Liver (tissue), 9 donors: ENCODE results near the gene GNB4. TPM values are rescaled to one million over a fixed set of nuclear protein-coding genes. Genes with fewer than 3 reads are reported as not detected.

Source experiments
- DNase-seq: peaks from one replicate; pipeline ENCODE4 v3.0.0-alpha.2; 2017; ENCODE audit warnings: low spot score
- H3K27ac ChIP-seq, 2 donors: one replicate each; pipeline ENCODE4 v1.7.0; 2013; ENCODE audit warnings: inconsistent platforms in 2 of 2, low read length in 2 of 2, control low read depth in 1 of 2, low read depth in 1 of 2, mild to moderate bottlenecking in 1 of 2
- H3K27me3 ChIP-seq, 4 donors: one replicate each; pipeline versions ENCODE4 v1.6.1 to v1.7.0; 2013; ENCODE audit warnings: low read length in 3 of 4, inconsistent platforms in 1 of 4, mild to moderate bottlenecking in 1 of 4, moderate library complexity in 1 of 4; ENCODE audit not compliant: control insufficient read depth in 4 of 4, insufficient read depth in 4 of 4
- H3K36me3 ChIP-seq, 4 donors: one replicate each; pipeline versions ENCODE4 v1.6.1 to v1.7.0; 2013; ENCODE audit warnings: low read length in 3 of 4, mild to moderate bottlenecking in 3 of 4, low read depth in 1 of 4, moderate library complexity in 1 of 4; ENCODE audit not compliant: control insufficient read depth in 4 of 4, insufficient read depth in 3 of 4
- H3K4me1 ChIP-seq, 4 donors: one replicate each; pipeline versions ENCODE4 v1.6.1 to v1.7.0; 2013; ENCODE audit warnings: low read length in 3 of 4, mild to moderate bottlenecking in 3 of 4, moderate library complexity in 1 of 4; ENCODE audit not compliant: control insufficient read depth in 4 of 4, insufficient read depth in 4 of 4
- H3K4me3 ChIP-seq, 3 donors: one replicate each; pipeline versions ENCODE4 v1.6.1 to v1.7.0; 2013; ENCODE audit warnings: low read length in 3 of 3, control low read depth in 1 of 3, low read depth in 1 of 3, mild to moderate bottlenecking in 1 of 3
- H3K9ac ChIP-seq, 2 donors: one replicate each; pipeline ENCODE4 v1.7.0; 2013; ENCODE audit warnings: low read length in 2 of 2, mild to moderate bottlenecking in 2 of 2, moderate library complexity in 2 of 2, control low read depth in 1 of 2, low read depth in 1 of 2
- H3K9me3 ChIP-seq, 4 donors: one replicate each; pipeline versions ENCODE4 v1.6.1 to v1.7.0; 2013; ENCODE audit warnings: low read length in 3 of 4; ENCODE audit not compliant: control insufficient read depth in 4 of 4
- EGR1 ChIP-seq, 2 donors: IDR thresholded peaks; 2 replicates each; pipeline ENCODE4 v1.6.1; 2016 to 2018; ENCODE audit warnings: antibody characterized with exemption in 2 of 2, low read depth in 2 of 2
- FOXA1 ChIP-seq: IDR thresholded peaks from 2 replicates; pipeline ENCODE4 v1.6.1; 2016; ENCODE audit warnings: antibody characterized with exemption
- FOXA2 ChIP-seq: IDR thresholded peaks from 2 replicates; pipeline ENCODE4 v1.6.1; 2016; ENCODE audit warnings: antibody characterized with exemption
- GABPA ChIP-seq, 2 donors: IDR thresholded peaks in 1 of 2; conservative IDR thresholded peaks in 1 of 2; 2 replicates each; pipeline ENCODE4 v1.6.1; 2016; ENCODE audit warnings: antibody characterized with exemption in 2 of 2, mild to moderate bottlenecking in 1 of 2, moderate library complexity in 1 of 2
- HNF4A ChIP-seq, 2 donors: conservative IDR thresholded peaks; 2 replicates each; pipeline ENCODE4 v1.6.1; 2016; ENCODE audit warnings: antibody characterized with exemption in 2 of 2, mild to moderate bottlenecking in 2 of 2
- HNF4G ChIP-seq: IDR thresholded peaks from 2 replicates; pipeline ENCODE4 v1.6.1; 2016; ENCODE audit warnings: antibody characterized with exemption
- JUND ChIP-seq, 2 donors: IDR thresholded peaks; 2 replicates each; pipeline ENCODE4 v1.6.1; 2016; ENCODE audit warnings: antibody characterized with exemption in 2 of 2
- MAX ChIP-seq: IDR thresholded peaks from 2 replicates; pipeline ENCODE4 v1.6.1; 2016; ENCODE audit warnings: antibody characterized with exemption
- NR2F2 ChIP-seq: IDR thresholded peaks from 2 replicates; pipeline ENCODE4 v1.6.1; 2016; ENCODE audit warnings: antibody characterized with exemption
- RAD21 ChIP-seq, 2 donors: IDR thresholded peaks; 2 replicates each; pipeline ENCODE4 v1.6.1; 2016; ENCODE audit warnings: antibody characterized with exemption in 2 of 2, mild to moderate bottlenecking in 2 of 2
- REST ChIP-seq: IDR thresholded peaks from 2 replicates; pipeline ENCODE4 v1.6.1; 2016; ENCODE audit warnings: antibody characterized with exemption, mild to moderate bottlenecking
- RXRA ChIP-seq, 2 donors: IDR thresholded peaks; 2 replicates each; pipeline ENCODE4 v1.6.1; 2017 to 2018; ENCODE audit warnings: antibody characterized with exemption in 2 of 2, mild to moderate bottlenecking in 1 of 2
- SP1 ChIP-seq: IDR thresholded peaks from 2 replicates; pipeline ENCODE4 v1.6.1; 2018; ENCODE audit warnings: antibody characterized with exemption, mild to moderate bottlenecking
- TAF1 ChIP-seq: conservative IDR thresholded peaks from 2 replicates; pipeline ENCODE4 v1.6.1; 2016; ENCODE audit warnings: antibody characterized with exemption, mild to moderate bottlenecking
- YY1 ChIP-seq: IDR thresholded peaks from 2 replicates; pipeline ENCODE4 v1.6.1; 2016; ENCODE audit warnings: antibody characterized with exemption, mild to moderate bottlenecking
- ZBTB33 ChIP-seq: IDR thresholded peaks from 2 replicates; pipeline ENCODE4 v1.6.1; 2016; ENCODE audit warnings: antibody characterized with exemption
- WGBS: extraction: QIAGEN DNeasy Blood & Tissue Kit; methylation state at CpG from one replicate; pipeline ENCODE4 v1.1.7; 2013; 5-methylcytosine and 5-hydroxymethylcytosine counted together
- polyA plus RNA-seq, 2 donors: library from polyadenylated mRNA; stranded (reverse) in 1 of 2; unstranded in 1 of 2; fragments of 200-250 nt in 1 of 2; fragments of >200 nt in 1 of 2; fragmentation: Nextera tagmentation in 1 of 2; extraction: Ambion mirVana in 1 of 2; gene quantifications; one replicate each; pipeline versions ENCODE4 v1.2.1 to v1.2.3, GENCODE V29; 2013 to 2015
- total RNA-seq, 2 donors: library from RNA; depleted of rRNA; stranded (reverse); fragments of >200 nt; gene quantifications; one replicate each; pipeline ENCODE4 v1.2.3, GENCODE V29; 2014
- TF ChIP-seq, protein P1 (sequence below): IDR thresholded peaks from 2 replicates; pipeline ENCODE4 v1.6.1; 2016; ENCODE audit warnings: antibody characterized with exemption
- TF ChIP-seq, protein P2 (sequence below): fragments of 150-350 bp; IDR thresholded peaks from 2 replicates; pipeline ENCODE4 v1.5.1; 2017; ENCODE audit warnings: improper control_type of control experiment, low read depth, low read length; ENCODE audit not compliant: missing input control
- donor health status: healthy.
- donor health status: healthy.
- donor health status: healthy.
- donor health status: healthy.
- donor health status: healthy.

The GNB4 gene
- total and polyA plus RNA-seq, 4 donors, result 1.9 to 19.9 (median 5.1) TPM

GRCh38 chr3:179455954-179456353 is 4.7 kb upstream of the GNB4 start:
- H3K9me3 ChIP-seq, result peaks cover 0 to 1% (median 0%) of the 10 kb centered on the region in 4 donors
- 91% methylated on average over 6 of the region's 6 CpGs for WGBS
- peaks cover 0 to 6% (median 0%) of the 10 kb centered on the region in 4 donors for H3K27me3 ChIP-seq
- no peak for DNase-seq
- no peak overlapping the region for H3K4me3 ChIP-seq
- no peak for TF ChIP-seq HNF4A (conservative IDR thresholded peaks at IDR 0.05)
- no peak overlapping the region for H3K27ac ChIP-seq
- no peak overlapping the region for H3K9ac ChIP-seq
- H3K4me1 ChIP-seq, result peaks cover 2 to 9% (median 8%) of the 10 kb centered on the region in 4 donors
- no peaks in the 10 kb centered on the region for H3K36me3 ChIP-seq

DNA sequence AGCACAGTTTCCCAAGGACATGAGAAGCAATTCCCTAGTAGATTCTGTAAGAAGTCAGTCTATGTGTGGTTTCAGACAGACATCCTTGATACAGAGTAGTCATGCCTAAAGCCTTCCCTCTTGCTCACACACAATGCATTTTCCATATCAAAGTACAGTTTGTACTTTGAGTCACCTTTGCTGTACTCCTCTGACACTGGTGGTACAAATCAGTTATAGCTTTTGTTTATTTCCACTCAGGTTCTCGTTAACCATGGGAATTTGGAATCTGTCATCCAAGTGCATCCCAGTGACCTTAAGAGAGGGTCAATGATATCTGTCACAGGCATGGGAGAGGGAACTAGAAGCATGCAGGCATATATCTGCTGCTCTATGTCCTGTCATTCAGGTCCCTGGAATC is 3.6 kb upstream of the GNB4 start:
- H3K27ac ChIP-seq, result no peak overlapping the region
- H3K27me3 ChIP-seq, result peaks cover 0 to 9% (median 0%) of the 10 kb centered on the region in 4 donors
- no peak for DNase-seq
- H3K4me1 ChIP-seq, result peaks cover 4 to 12% (median 11%) of the 10 kb centered on the region in 4 donors
- H3K9me3 ChIP-seq, result peaks cover 0 to 1% (median 0%) of the 10 kb centered on the region in 4 donors
- H3K9ac ChIP-seq, result no peak overlapping the region
- H3K4me3 ChIP-seq, result no peak overlapping the region
- H3K36me3 ChIP-seq, result no peaks in the 10 kb centered on the region
- TF ChIP-seq GABPA (IDR thresholded peaks at IDR 0.05 in 1 of 2, conservative IDR thresholded peaks at IDR 0.05 in 1 of 2), result no peak
- TF ChIP-seq HNF4G, result no peak
- TF ChIP-seq YY1, result no peak
- TF ChIP-seq REST, result no peak
- TF ChIP-seq, protein P1, sequence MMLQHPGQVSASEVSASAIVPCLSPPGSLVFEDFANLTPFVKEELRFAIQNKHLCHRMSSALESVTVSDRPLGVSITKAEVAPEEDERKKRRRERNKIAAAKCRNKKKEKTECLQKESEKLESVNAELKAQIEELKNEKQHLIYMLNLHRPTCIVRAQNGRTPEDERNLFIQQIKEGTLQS, result no peak
- TF ChIP-seq, protein P2, sequence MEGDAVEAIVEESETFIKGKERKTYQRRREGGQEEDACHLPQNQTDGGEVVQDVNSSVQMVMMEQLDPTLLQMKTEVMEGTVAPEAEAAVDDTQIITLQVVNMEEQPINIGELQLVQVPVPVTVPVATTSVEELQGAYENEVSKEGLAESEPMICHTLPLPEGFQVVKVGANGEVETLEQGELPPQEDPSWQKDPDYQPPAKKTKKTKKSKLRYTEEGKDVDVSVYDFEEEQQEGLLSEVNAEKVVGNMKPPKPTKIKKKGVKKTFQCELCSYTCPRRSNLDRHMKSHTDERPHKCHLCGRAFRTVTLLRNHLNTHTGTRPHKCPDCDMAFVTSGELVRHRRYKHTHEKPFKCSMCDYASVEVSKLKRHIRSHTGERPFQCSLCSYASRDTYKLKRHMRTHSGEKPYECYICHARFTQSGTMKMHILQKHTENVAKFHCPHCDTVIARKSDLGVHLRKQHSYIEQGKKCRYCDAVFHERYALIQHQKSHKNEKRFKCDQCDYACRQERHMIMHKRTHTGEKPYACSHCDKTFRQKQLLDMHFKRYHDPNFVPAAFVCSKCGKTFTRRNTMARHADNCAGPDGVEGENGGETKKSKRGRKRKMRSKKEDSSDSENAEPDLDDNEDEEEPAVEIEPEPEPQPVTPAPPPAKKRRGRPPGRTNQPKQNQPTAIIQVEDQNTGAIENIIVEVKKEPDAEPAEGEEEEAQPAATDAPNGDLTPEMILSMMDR, result no peak
- TF ChIP-seq ZBTB33, result no peak
- no peak for TF ChIP-seq FOXA1
- no peak for TF ChIP-seq RXRA (IDR thresholded peaks at IDR 0.05)
- TF ChIP-seq NR2F2, result no peak
- TF ChIP-seq HNF4A (conservative IDR thresholded peaks at IDR 0.05), result no peak
- no peak for TF ChIP-seq TAF1
- TF ChIP-seq JUND (IDR thresholded peaks at IDR 0.05), result no peak
- TF ChIP-seq FOXA2, result no peak
- no peak for TF ChIP-seq SP1
- no peak for TF ChIP-seq MAX
- TF ChIP-seq RAD21 (IDR thresholded peaks at IDR 0.05), result no peak
- TF ChIP-seq EGR1 (IDR thresholded peaks at IDR 0.05; ENCODE audit: low read depth in 2 of 2), result no peak
- WGBS, result 33% methylated on average over 1 of the region's 1 CpG
